Liver (tissue), 3 donors: Measurements from ENCODE around the gene RABEP2.

Experiments
- ATF3 ChIP-seq: IDR thresholded peaks from 2 replicates; pipeline ENCODE4 v1.6.1; 2016; ENCODE audit warnings: antibody characterized with exemption
- GABPA ChIP-seq, 2 donors: IDR thresholded peaks in 1 of 2; conservative IDR thresholded peaks in 1 of 2; 2 replicates each; pipeline ENCODE4 v1.6.1; 2016; ENCODE audit warnings: antibody characterized with exemption in 2 of 2, mild to moderate bottlenecking in 1 of 2, moderate library complexity in 1 of 2
- JUND ChIP-seq, 2 donors: IDR thresholded peaks; 2 replicates each; pipeline ENCODE4 v1.6.1; 2016; ENCODE audit warnings: antibody characterized with exemption in 2 of 2
- MAX ChIP-seq: IDR thresholded peaks from 2 replicates; pipeline ENCODE4 v1.6.1; 2016; ENCODE audit warnings: antibody characterized with exemption
- RAD21 ChIP-seq, 2 donors: IDR thresholded peaks; 2 replicates each; pipeline ENCODE4 v1.6.1; 2016; ENCODE audit warnings: antibody characterized with exemption in 2 of 2, mild to moderate bottlenecking in 2 of 2
- SP1 ChIP-seq: IDR thresholded peaks from 2 replicates; pipeline ENCODE4 v1.6.1; 2018; ENCODE audit warnings: antibody characterized with exemption, mild to moderate bottlenecking
- TAF1 ChIP-seq: conservative IDR thresholded peaks from 2 replicates; pipeline ENCODE4 v1.6.1; 2016; ENCODE audit warnings: antibody characterized with exemption, mild to moderate bottlenecking
- ZBTB33 ChIP-seq: IDR thresholded peaks from 2 replicates; pipeline ENCODE4 v1.6.1; 2016; ENCODE audit warnings: antibody characterized with exemption
- TF ChIP-seq, protein P1 (sequence below): fragments of 150-350 bp; IDR thresholded peaks from 2 replicates; pipeline ENCODE4 v1.5.1; 2017; ENCODE audit warnings: improper control_type of control experiment, low read depth, low read length; ENCODE audit not compliant: missing input control
- donor health status: healthy.
- donor health status: healthy.

GRCh38 chr16:28897826-28898225 is 27.2 kb downstream of the RABEP2 start:
- TF ChIP-seq, protein P1, sequence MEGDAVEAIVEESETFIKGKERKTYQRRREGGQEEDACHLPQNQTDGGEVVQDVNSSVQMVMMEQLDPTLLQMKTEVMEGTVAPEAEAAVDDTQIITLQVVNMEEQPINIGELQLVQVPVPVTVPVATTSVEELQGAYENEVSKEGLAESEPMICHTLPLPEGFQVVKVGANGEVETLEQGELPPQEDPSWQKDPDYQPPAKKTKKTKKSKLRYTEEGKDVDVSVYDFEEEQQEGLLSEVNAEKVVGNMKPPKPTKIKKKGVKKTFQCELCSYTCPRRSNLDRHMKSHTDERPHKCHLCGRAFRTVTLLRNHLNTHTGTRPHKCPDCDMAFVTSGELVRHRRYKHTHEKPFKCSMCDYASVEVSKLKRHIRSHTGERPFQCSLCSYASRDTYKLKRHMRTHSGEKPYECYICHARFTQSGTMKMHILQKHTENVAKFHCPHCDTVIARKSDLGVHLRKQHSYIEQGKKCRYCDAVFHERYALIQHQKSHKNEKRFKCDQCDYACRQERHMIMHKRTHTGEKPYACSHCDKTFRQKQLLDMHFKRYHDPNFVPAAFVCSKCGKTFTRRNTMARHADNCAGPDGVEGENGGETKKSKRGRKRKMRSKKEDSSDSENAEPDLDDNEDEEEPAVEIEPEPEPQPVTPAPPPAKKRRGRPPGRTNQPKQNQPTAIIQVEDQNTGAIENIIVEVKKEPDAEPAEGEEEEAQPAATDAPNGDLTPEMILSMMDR = no peak
- TF ChIP-seq MAX = no peak
- TF ChIP-seq ATF3 = no peak
- TF ChIP-seq TAF1 = no peak
- no peak for TF ChIP-seq ZBTB33
- TF ChIP-seq SP1 = no peak
- TF ChIP-seq RAD21 (IDR thresholded peaks at IDR 0.05) = no peak
- no peak for TF ChIP-seq JUND (IDR thresholded peaks at IDR 0.05)
- no peak for TF ChIP-seq GABPA (IDR thresholded peaks at IDR 0.05 in 1 of 2, conservative IDR thresholded peaks at IDR 0.05 in 1 of 2)
